ENCODE measurements around the gene KCNH1.

- TF ChIP-seq GATA2 (IDR thresholded peaks at IDR 0.05; ENCODE audit: low read depth, low read length) (no peak), GATA3 (IDR thresholded peaks at IDR 0.05; ENCODE audit: low read depth, low read length) (no peak)
These were observed 395.7 kb downstream of the KCNH1 start for GRCh38 chr1:210738256-210738655.
